Measurements from ENCODE around the gene CNTFR.

Gene CNTFR

GRCh38 chr9:34553511-34554021, 36.0 kb downstream of the CNTFR start:
- Histone ChIP-seq H3K9ac (ENCODE audit: low read length) (no peak overlapping the region), H3K23ac (ENCODE audit: low read length in 2 of 2) (no peak overlapping the region), H2BK5ac (ENCODE audit: low read depth, low read length, poor library complexity, severe bottlenecking) (no peak overlapping the region), H4K8ac (ENCODE audit: low read length) (no peak overlapping the region), H3K4ac (ENCODE audit: low read depth in 1 of 2, low read length in 2 of 2) (no peak overlapping the region), H3K9me3 (ENCODE audit: control insufficient read depth, low read length) (no peaks in the 10 kb centered on the region), H3K27ac (ENCODE audit: low read length, poor library complexity, severe bottlenecking) (no peak overlapping the region), H3K79me1 (replicated peaks; ENCODE audit: low read length, poor library complexity, severe bottlenecking) (no peaks in the 10 kb centered on the region), H2BK12ac (ENCODE audit: low read length in 2 of 2) (no peak overlapping the region), H2BK15ac (ENCODE audit: low read depth, poor library complexity, severe bottlenecking) (no peak overlapping the region), H3K18ac (ENCODE audit: low read depth in 1 of 2, low read length in 2 of 2) (no peak overlapping the region), H2AK5ac (ENCODE audit: low read length, severe bottlenecking) (no peak overlapping the region), H4K91ac (ENCODE audit: low read length) (no peak overlapping the region), H2BK120ac (ENCODE audit: low read depth, low read length) (no peak overlapping the region), H3K36me3 (ENCODE audit: control insufficient read depth in 1 of 2, insufficient read depth in 2 of 2, low read depth in 1 of 2, low read length in 2 of 2) (no peaks in the 10 kb centered on the region), H3K4me2 (ENCODE audit: low read length, poor library complexity, severe bottlenecking) (no peak overlapping the region), H3K27me3 (ENCODE audit: control insufficient read depth in 1 of 2, insufficient read depth in 1 of 2, low read length in 2 of 2) (peaks cover 32 to 52% of the 10 kb centered on the region in 2 experiments), H3K14ac (ENCODE audit: low read length in 2 of 2) (peak overlapping the region in 1 of 2 experiments; percentile 21), H2AFZ (ENCODE audit: low read depth, low read length) (no peak overlapping the region), H3K4me3 (ENCODE audit: insufficient read depth in 1 of 2, low read depth in 1 of 2, low read length in 2 of 2) (no peak overlapping the region), H3K4me1 (ENCODE audit: control insufficient read depth, insufficient read depth, low read depth, low read length) (peaks cover 4% of the 10 kb centered on the region)
- DNase-seq = no peak
- WGBS = 63% methylated on average over 18 of the region's 18 CpGs

DNA sequence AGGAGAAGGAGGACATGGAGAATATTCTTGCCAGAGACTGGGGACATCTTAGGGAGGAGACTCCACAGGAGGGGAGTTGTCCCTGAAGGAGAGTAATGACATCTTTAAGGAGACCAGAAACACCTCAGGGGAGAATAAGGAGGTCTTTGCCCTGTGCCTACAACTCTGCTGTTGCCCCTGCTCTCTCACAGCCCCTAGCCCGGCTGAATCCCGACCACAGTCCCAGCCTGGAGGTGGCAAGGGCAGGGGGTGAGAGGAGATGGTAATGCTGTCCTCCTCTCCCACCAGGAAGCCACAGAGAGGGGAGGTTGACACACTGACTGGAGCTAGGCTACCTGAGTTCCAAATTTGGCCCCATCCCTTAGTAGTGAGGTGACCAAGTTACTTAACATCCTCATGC, 36.5 kb downstream of the CNTFR start:
- no peak overlapping the region for H2BK120ac ChIP-seq (ENCODE audit: low read depth, low read length)
- H4K91ac ChIP-seq (ENCODE audit: low read length) = no peak overlapping the region
- no peak overlapping the region for H3K18ac ChIP-seq (ENCODE audit: low read depth in 1 of 2, low read length in 2 of 2)
- H2BK5ac ChIP-seq (ENCODE audit: low read depth, low read length, poor library complexity, severe bottlenecking) = no peak overlapping the region
- no peak overlapping the region for H3K14ac ChIP-seq (ENCODE audit: low read length in 2 of 2)
- no peak overlapping the region for H2AK5ac ChIP-seq (ENCODE audit: low read length, severe bottlenecking)
- no peak overlapping the region for H4K8ac ChIP-seq (ENCODE audit: low read length)
- peaks cover 4% of the 10 kb centered on the region for H3K4me1 ChIP-seq (ENCODE audit: control insufficient read depth, insufficient read depth, low read depth, low read length)
- DNase-seq = no peak
- H3K36me3 ChIP-seq (ENCODE audit: control insufficient read depth in 1 of 2, insufficient read depth in 2 of 2, low read depth in 1 of 2, low read length in 2 of 2) = no peaks in the 10 kb centered on the region
- 93% methylated on average over 2 of the region's 2 CpGs for WGBS
- H3K9me3 ChIP-seq (ENCODE audit: control insufficient read depth, low read length) = no peaks in the 10 kb centered on the region
- H3K23ac ChIP-seq (ENCODE audit: low read length in 2 of 2) = no peak overlapping the region
- H3K4me3 ChIP-seq (ENCODE audit: insufficient read depth in 1 of 2, low read depth in 1 of 2, low read length in 2 of 2) = no peak overlapping the region
- no peak overlapping the region for H2BK12ac ChIP-seq (ENCODE audit: low read length in 2 of 2)
- H3K4ac ChIP-seq (ENCODE audit: low read depth in 1 of 2, low read length in 2 of 2) = no peak overlapping the region
- no peak overlapping the region for H2BK15ac ChIP-seq (ENCODE audit: low read depth, poor library complexity, severe bottlenecking)
- H3K27ac ChIP-seq (ENCODE audit: low read length, poor library complexity, severe bottlenecking) = no peak overlapping the region
- H3K9ac ChIP-seq (ENCODE audit: low read length) = no peak overlapping the region
- no peak overlapping the region for H3K4me2 ChIP-seq (ENCODE audit: low read length, poor library complexity, severe bottlenecking)
- peaks cover 37 to 51% of the 10 kb centered on the region in 2 experiments for H3K27me3 ChIP-seq (ENCODE audit: control insufficient read depth in 1 of 2, insufficient read depth in 1 of 2, low read length in 2 of 2)
- no peaks in the 10 kb centered on the region for H3K79me1 ChIP-seq (replicated peaks; ENCODE audit: low read length, poor library complexity, severe bottlenecking)
- H2AFZ ChIP-seq (ENCODE audit: low read depth, low read length) = no peak overlapping the region

- Histone ChIP-seq H2BK120ac (ENCODE audit: low read depth, low read length) (no peak overlapping the region), H3K4me2 (ENCODE audit: low read length, poor library complexity, severe bottlenecking) (no peak overlapping the region), H2BK15ac (ENCODE audit: low read depth, poor library complexity, severe bottlenecking) (no peak overlapping the region), H3K27ac (ENCODE audit: low read length, poor library complexity, severe bottlenecking) (no peak overlapping the region), H3K4me1 (ENCODE audit: control insufficient read depth, insufficient read depth, low read depth, low read length) (peaks cover 4% of the 10 kb centered on the region), H3K4me3 (ENCODE audit: insufficient read depth in 1 of 2, low read depth in 1 of 2, low read length in 2 of 2) (no peak overlapping the region), H2AFZ (ENCODE audit: low read depth, low read length) (no peak overlapping the region), H4K91ac (ENCODE audit: low read length) (no peak overlapping the region), H4K8ac (ENCODE audit: low read length) (no peak overlapping the region), H3K23ac (ENCODE audit: low read length in 2 of 2) (no peak overlapping the region), H2BK5ac (ENCODE audit: low read depth, low read length, poor library complexity, severe bottlenecking) (no peak overlapping the region), H3K4ac (ENCODE audit: low read depth in 1 of 2, low read length in 2 of 2) (no peak overlapping the region), H3K9ac (ENCODE audit: low read length) (no peak overlapping the region), H3K18ac (ENCODE audit: low read depth in 1 of 2, low read length in 2 of 2) (no peak overlapping the region), H2BK12ac (ENCODE audit: low read length in 2 of 2) (no peak overlapping the region), H3K14ac (ENCODE audit: low read length in 2 of 2) (no peak overlapping the region), H3K27me3 (ENCODE audit: control insufficient read depth in 1 of 2, insufficient read depth in 1 of 2, low read length in 2 of 2) (peaks cover 40 to 50% of the 10 kb centered on the region in 2 experiments), H3K9me3 (ENCODE audit: control insufficient read depth, low read length) (no peaks in the 10 kb centered on the region), H2AK5ac (ENCODE audit: low read length, severe bottlenecking) (no peak overlapping the region), H3K36me3 (ENCODE audit: control insufficient read depth in 1 of 2, insufficient read depth in 2 of 2, low read depth in 1 of 2, low read length in 2 of 2) (no peaks in the 10 kb centered on the region), H3K79me1 (replicated peaks; ENCODE audit: low read length, poor library complexity, severe bottlenecking) (no peaks in the 10 kb centered on the region)
- WGBS = 93% methylated on average over 13 of the region's 13 CpGs
- no peak for DNase-seq
Observed at GRCh38 chr9:34552606-34552981, 36.9 kb downstream of the CNTFR start.

GRCh38 chr9:34551751-34552605, 37.5 kb downstream of the CNTFR start:
- no peak overlapping the region for H3K4me3 ChIP-seq (ENCODE audit: insufficient read depth in 1 of 2, low read depth in 1 of 2, low read length in 2 of 2)
- DNase-seq = no peak
- H3K79me1 ChIP-seq (replicated peaks; ENCODE audit: low read length, poor library complexity, severe bottlenecking) = no peaks in the 10 kb centered on the region
- H4K91ac ChIP-seq (ENCODE audit: low read length) = no peak overlapping the region
- H2AK5ac ChIP-seq (ENCODE audit: low read length, severe bottlenecking) = no peak overlapping the region
- H3K18ac ChIP-seq (ENCODE audit: low read depth in 1 of 2, low read length in 2 of 2) = no peak overlapping the region
- no peak overlapping the region for H3K14ac ChIP-seq (ENCODE audit: low read length in 2 of 2)
- peaks cover 4% of the 10 kb centered on the region for H3K4me1 ChIP-seq (ENCODE audit: control insufficient read depth, insufficient read depth, low read depth, low read length)
- H3K9me3 ChIP-seq (ENCODE audit: control insufficient read depth, low read length) = no peaks in the 10 kb centered on the region
- H3K27me3 ChIP-seq (ENCODE audit: control insufficient read depth in 1 of 2, insufficient read depth in 1 of 2, low read length in 2 of 2) = peaks cover 45 to 50% of the 10 kb centered on the region in 2 experiments
- whole genome bisulfite sequencing = 87% methylated on average over 16 of the region's 20 CpGs
- H2BK5ac ChIP-seq (ENCODE audit: low read depth, low read length, poor library complexity, severe bottlenecking) = no peak overlapping the region
- H2BK12ac ChIP-seq (ENCODE audit: low read length in 2 of 2) = no peak overlapping the region
- H3K4me2 ChIP-seq (ENCODE audit: low read length, poor library complexity, severe bottlenecking) = no peak overlapping the region
- no peaks in the 10 kb centered on the region for H3K36me3 ChIP-seq (ENCODE audit: control insufficient read depth in 1 of 2, insufficient read depth in 2 of 2, low read depth in 1 of 2, low read length in 2 of 2)
- H2BK120ac ChIP-seq (ENCODE audit: low read depth, low read length) = no peak overlapping the region
- no peak overlapping the region for H3K23ac ChIP-seq (ENCODE audit: low read length in 2 of 2)
- no peak overlapping the region for H2BK15ac ChIP-seq (ENCODE audit: low read depth, poor library complexity, severe bottlenecking)
- no peak overlapping the region for H3K9ac ChIP-seq (ENCODE audit: low read length)
- no peak overlapping the region for H3K4ac ChIP-seq (ENCODE audit: low read depth in 1 of 2, low read length in 2 of 2)
- H3K27ac ChIP-seq (ENCODE audit: low read length, poor library complexity, severe bottlenecking) = no peak overlapping the region
- no peak overlapping the region for H2AFZ ChIP-seq (ENCODE audit: low read depth, low read length)
- H4K8ac ChIP-seq (ENCODE audit: low read length) = no peak overlapping the region

Measured in mesenchymal stem cell (in vitro differentiated cells and primary cell).